ENCODE measurements around the gene KCNH3.

GRCh38 chr12:49562831-49563230 is 24.0 kb downstream of the KCNH3 start:
- TF ChIP-seq CTCF (IDR thresholded peaks at IDR 0.05; ENCODE audit: low read length), result no peak
- no peak for TF ChIP-seq EZH2phosphoT487 (IDR thresholded peaks at IDR 0.05; ENCODE audit: low read length)
